GM23338 (cell line): ENCODE results near the gene STX11. TPM values are rescaled to one million over a fixed set of nuclear protein-coding genes. Genes with fewer than 3 reads are reported as not detected.

Experiments used
- ATAC-seq: fragments of 200-7000 bp; cut with Tn5 transposase; 3 replicates; pipeline ENCODE4 v1.9.1; 2020
- DNase-seq: peaks from one replicate; pipeline ENCODE4 v3.0.0-alpha.2; 2015; ENCODE audit warnings: low spot score
- H2AFZ ChIP-seq: fragments of 200-600 bp; sonication (generic); 2 replicates; pipeline ENCODE4 v1.8.0; 2016; ENCODE audit warnings: antibody characterized with exemption, mild to moderate bottlenecking, moderate library complexity
- H3F3A ChIP-seq: fragments of 200-600 bp; sonication (generic); replicated peaks from 2 replicates; pipeline ENCODE4 v1.8.0; 2017; ENCODE audit warnings: antibody characterized with exemption, mixed run types, low read depth
- H3K27ac ChIP-seq: fragments of 200-600 bp; sonication (generic); 2 replicates; pipeline ENCODE4 v1.6.1; 2016; ENCODE audit warnings: low read depth
- H3K27me3 ChIP-seq: fragments of 200-600 bp; sonication (generic); 2 replicates; pipeline ENCODE4 v1.8.0; 2016; ENCODE audit warnings: mild to moderate bottlenecking, mixed run types, moderate library complexity; ENCODE audit not compliant: insufficient read depth
- H3K36me3 ChIP-seq: fragments of 200-600 bp; sonication (generic); 2 replicates; pipeline ENCODE4 v1.8.0; 2016; ENCODE audit warnings: mild to moderate bottlenecking; ENCODE audit not compliant: insufficient read depth
- H3K4me1 ChIP-seq: fragments of 200-600 bp; sonication (generic); 2 replicates; pipeline ENCODE4 v1.8.0; 2016; ENCODE audit warnings: mild to moderate bottlenecking, moderate library complexity; ENCODE audit not compliant: insufficient read depth
- H3K4me2 ChIP-seq: fragments of 200-600 bp; sonication (generic); 2 replicates; pipeline ENCODE4 v1.7.1; 2017; ENCODE audit warnings: mixed run types
- H3K4me3 ChIP-seq: fragments of 200-600 bp; sonication (generic); 2 replicates; pipeline ENCODE4 v1.6.1; 2016; ENCODE audit warnings: mixed run types
- H3K79me2 ChIP-seq: fragments of 200-600 bp; sonication (generic); replicated peaks from 2 replicates; pipeline ENCODE4 v1.8.0; 2017; ENCODE audit warnings: mild to moderate bottlenecking; ENCODE audit not compliant: insufficient read depth
- H3K9me2 ChIP-seq: fragments of 200-600 bp; sonication (generic); 2 replicates; pipeline ENCODE4 v1.8.0; 2017; ENCODE audit not compliant: insufficient read depth
- H4K20me1 ChIP-seq: fragments of 200-600 bp; sonication (generic); replicated peaks from 2 replicates; pipeline ENCODE4 v1.8.0; 2017; ENCODE audit warnings: mild to moderate bottlenecking; ENCODE audit not compliant: insufficient read depth
- H3K27ac Mint-ChIP-seq: 2 replicates; pipeline ENCODE4 v1.8.0; 2020; ENCODE audit warnings: inconsistent platforms, mild to moderate bottlenecking, moderate library complexity, mixed read lengths
- H3K27me3 Mint-ChIP-seq: 3 replicates; pipeline ENCODE4 v1.8.0; 2022; ENCODE audit warnings: low read depth, mild to moderate bottlenecking, moderate library complexity, mixed read lengths, inconsistent platforms; ENCODE audit not compliant: insufficient read depth, poor library complexity
- H3K36me3 Mint-ChIP-seq: 3 replicates; pipeline ENCODE4 v1.8.0; 2021; ENCODE audit warnings: low read depth, mild to moderate bottlenecking, inconsistent platforms, moderate library complexity, mixed read lengths
- H3K4me1 Mint-ChIP-seq: 3 replicates; pipeline ENCODE4 v1.8.0; 2020; ENCODE audit warnings: mild to moderate bottlenecking, inconsistent platforms, mixed read lengths
- H3K4me3 Mint-ChIP-seq: 3 replicates; pipeline ENCODE4 v1.8.0; 2021; ENCODE audit warnings: moderate library complexity, mild to moderate bottlenecking, inconsistent platforms, mixed read lengths
- H3K9me3 Mint-ChIP-seq: 3 replicates; pipeline ENCODE4 v1.8.0; 2020; ENCODE audit warnings: moderate library complexity, mild to moderate bottlenecking, inconsistent platforms, mixed read lengths
- CTCF ChIP-seq, 2 experiments: fragments of 200-600 bp in 1 of 2; sonication (generic) in 1 of 2; conservative IDR thresholded peaks; 2 replicates each; pipeline versions ENCODE4 v1.5.1 to v1.6.1; 2016 to 2017; ENCODE audit warnings: antibody characterized with exemption in 2 of 2, low read depth in 2 of 2, mild to moderate bottlenecking in 2 of 2, moderate library complexity in 1 of 2
- ETS1 ChIP-seq: IDR thresholded peaks from 2 replicates; pipeline ENCODE4 v1.6.1; 2016; ENCODE audit warnings: antibody characterized with exemption
- EZH2 ChIP-seq: fragments of 200-600 bp; sonication (generic); IDR thresholded peaks from one replicate; pipeline ENCODE4 v1.8.0; 2017; ENCODE audit warnings: antibody characterized with exemption, mild to moderate bottlenecking, low read depth; ENCODE audit not compliant: unreplicated experiment
- JUNB ChIP-seq: IDR thresholded peaks from one replicate; pipeline ENCODE4 v1.6.1; 2016; ENCODE audit warnings: antibody characterized with exemption; ENCODE audit not compliant: unreplicated experiment
- NANOG ChIP-seq: IDR thresholded peaks from 2 replicates; pipeline ENCODE4 v1.6.1; 2016; ENCODE audit warnings: antibody characterized with exemption, borderline replicate concordance
- STAT1 ChIP-seq: IDR thresholded peaks from one replicate; pipeline ENCODE4 v1.6.1; 2016; ENCODE audit warnings: antibody characterized with exemption; ENCODE audit not compliant: unreplicated experiment
- ZNF114 ChIP-seq: fragments of 250-450 bp; sonication (Bioruptor Pico); IDR thresholded peaks from 2 replicates; pipeline ENCODE4 v1.5.0; 2020; ENCODE audit warnings: mild to moderate bottlenecking, moderate library complexity
- ZNF331 ChIP-seq: fragments of 250-450 bp; sonication (Bioruptor Pico); IDR thresholded peaks from 2 replicates; pipeline ENCODE4 v1.5.0; 2020; ENCODE audit warnings: low read depth, mild to moderate bottlenecking, moderate library complexity
- polyA plus RNA-seq: library from polyadenylated mRNA; unstranded; fragments of >200 nt; fragmentation: Nextera tagmentation; extraction: Ambion mirVana; gene quantifications from 2 replicates; pipeline ENCODE4 v1.2.1, GENCODE V29; 2016
- total RNA-seq: library from RNA; depleted of rRNA; stranded (reverse); fragments of >200 nt; shearing (Covaris generic); gene quantifications from 2 replicates; pipeline ENCODE4 v1.2.3, GENCODE V29; 2014
- TF ChIP-seq, protein P1 (sequence below): fragments of 250-450 bp; sonication (Bioruptor Pico); IDR thresholded peaks from 2 replicates; pipeline ENCODE4 v1.5.0; 2020; ENCODE audit warnings: mild to moderate bottlenecking, moderate library complexity
- TF ChIP-seq, protein P2 (sequence below): IDR thresholded peaks from one replicate; pipeline ENCODE4 v1.6.1; 2018; ENCODE audit warnings: antibody characterized with exemption; ENCODE audit not compliant: unreplicated experiment

Gene STX11
- total and polyA plus RNA-seq, 2 experiments from 2014 or later = 0.35 to 0.52 TPM

DNA sequence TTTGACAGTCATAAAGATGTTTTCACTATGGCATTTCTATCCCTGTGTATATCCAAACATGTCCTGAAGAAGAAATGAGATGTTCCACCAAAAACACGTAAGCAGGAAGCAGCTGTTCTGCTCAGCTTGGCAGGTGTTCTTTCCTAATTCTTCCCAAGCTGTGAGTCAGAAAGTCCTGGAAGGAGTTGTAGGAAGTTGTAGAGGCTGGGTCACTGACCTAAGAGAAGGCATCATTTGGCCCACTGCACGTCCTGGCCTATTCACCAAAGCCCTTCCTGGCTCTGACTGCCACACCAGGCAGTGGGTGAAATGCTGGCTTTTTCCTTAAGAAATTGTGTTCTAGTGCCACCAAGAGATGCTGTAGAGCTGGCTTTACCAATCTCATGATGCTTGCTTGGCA is 40.3 kb downstream of the STX11 start:
- Mint-ChIP-seq H3K4me1 (peaks cover 4% of the 10 kb centered on the region), H3K9me3 (no peaks in the 10 kb centered on the region), H3K36me3 (no peaks in the 10 kb centered on the region), H3K27me3 (no peaks in the 10 kb centered on the region), H3K4me3 (no peak overlapping the region), H3K27ac (no peak overlapping the region)
- Histone ChIP-seq H3K27me3 (no peaks in the 10 kb centered on the region), H2AFZ (no peak overlapping the region), H3K4me1 (peaks cover 4% of the 10 kb centered on the region; the same call in 1 of the 2 replicates), H3K9me2 (no peaks in the 10 kb centered on the region; the same call in 1 of the 2 replicates), H3K36me3 (no peaks in the 10 kb centered on the region), H3K4me2 (no peak overlapping the region), H3F3A (no peaks in the 10 kb centered on the region), H3K4me3 (no peak overlapping the region), H3K27ac (no peak overlapping the region), H4K20me1 (no peaks in the 10 kb centered on the region), H3K79me2 (no peaks in the 10 kb centered on the region)
- DNase-seq (no peak), ATAC-seq (no peak)
- no peak for TF ChIP-seq JUNB
- TF ChIP-seq ETS1 = no peak
- no peak for TF ChIP-seq STAT1

DNA sequence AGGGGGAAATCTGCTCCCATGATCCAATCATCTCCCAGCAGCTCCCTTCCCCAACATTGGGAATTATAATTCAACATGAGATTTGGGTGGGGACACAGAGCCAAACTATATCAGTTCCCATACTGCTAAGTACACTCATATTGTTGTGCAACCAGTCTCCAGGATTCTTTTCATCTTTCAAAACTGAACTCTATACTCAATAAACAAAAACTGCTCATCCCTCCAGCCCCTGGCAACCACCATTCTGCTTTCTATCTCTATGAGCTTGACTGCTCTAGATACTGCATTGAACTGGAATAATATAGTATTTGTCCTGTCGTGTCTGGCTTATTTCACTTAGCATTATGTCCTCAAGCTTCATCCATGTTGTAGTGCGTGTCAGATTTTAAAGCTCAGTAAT is 42.9 kb downstream of the STX11 start:
- ATAC-seq (no peak), DNase-seq (no peak)
- no peaks in the 10 kb centered on the region for H4K20me1 ChIP-seq
- Mint-ChIP-seq H3K27me3 (no peaks in the 10 kb centered on the region), H3K4me3 (no peak overlapping the region), H3K4me1 (peaks cover 4% of the 10 kb centered on the region), H3K36me3 (no peaks in the 10 kb centered on the region), H3K9me3 (no peaks in the 10 kb centered on the region), H3K27ac (no peak overlapping the region)
- H3K4me1 ChIP-seq = peaks cover 4% of the 10 kb centered on the region; the same call in 1 of the 2 replicates
- H3K27me3 ChIP-seq = no peaks in the 10 kb centered on the region
- H3K4me2 ChIP-seq = no peak overlapping the region
- no peak overlapping the region for H3K4me3 ChIP-seq
- no peaks in the 10 kb centered on the region for H3K79me2 ChIP-seq
- no peaks in the 10 kb centered on the region for H3K36me3 ChIP-seq
- H2AFZ ChIP-seq = peak overlapping the region; percentile 61
- H3F3A ChIP-seq = no peaks in the 10 kb centered on the region
- no peak overlapping the region for H3K27ac ChIP-seq
- H3K9me2 ChIP-seq = no peaks in the 10 kb centered on the region
- TF ChIP-seq NANOG = no peak
- TF ChIP-seq, protein P1, sequence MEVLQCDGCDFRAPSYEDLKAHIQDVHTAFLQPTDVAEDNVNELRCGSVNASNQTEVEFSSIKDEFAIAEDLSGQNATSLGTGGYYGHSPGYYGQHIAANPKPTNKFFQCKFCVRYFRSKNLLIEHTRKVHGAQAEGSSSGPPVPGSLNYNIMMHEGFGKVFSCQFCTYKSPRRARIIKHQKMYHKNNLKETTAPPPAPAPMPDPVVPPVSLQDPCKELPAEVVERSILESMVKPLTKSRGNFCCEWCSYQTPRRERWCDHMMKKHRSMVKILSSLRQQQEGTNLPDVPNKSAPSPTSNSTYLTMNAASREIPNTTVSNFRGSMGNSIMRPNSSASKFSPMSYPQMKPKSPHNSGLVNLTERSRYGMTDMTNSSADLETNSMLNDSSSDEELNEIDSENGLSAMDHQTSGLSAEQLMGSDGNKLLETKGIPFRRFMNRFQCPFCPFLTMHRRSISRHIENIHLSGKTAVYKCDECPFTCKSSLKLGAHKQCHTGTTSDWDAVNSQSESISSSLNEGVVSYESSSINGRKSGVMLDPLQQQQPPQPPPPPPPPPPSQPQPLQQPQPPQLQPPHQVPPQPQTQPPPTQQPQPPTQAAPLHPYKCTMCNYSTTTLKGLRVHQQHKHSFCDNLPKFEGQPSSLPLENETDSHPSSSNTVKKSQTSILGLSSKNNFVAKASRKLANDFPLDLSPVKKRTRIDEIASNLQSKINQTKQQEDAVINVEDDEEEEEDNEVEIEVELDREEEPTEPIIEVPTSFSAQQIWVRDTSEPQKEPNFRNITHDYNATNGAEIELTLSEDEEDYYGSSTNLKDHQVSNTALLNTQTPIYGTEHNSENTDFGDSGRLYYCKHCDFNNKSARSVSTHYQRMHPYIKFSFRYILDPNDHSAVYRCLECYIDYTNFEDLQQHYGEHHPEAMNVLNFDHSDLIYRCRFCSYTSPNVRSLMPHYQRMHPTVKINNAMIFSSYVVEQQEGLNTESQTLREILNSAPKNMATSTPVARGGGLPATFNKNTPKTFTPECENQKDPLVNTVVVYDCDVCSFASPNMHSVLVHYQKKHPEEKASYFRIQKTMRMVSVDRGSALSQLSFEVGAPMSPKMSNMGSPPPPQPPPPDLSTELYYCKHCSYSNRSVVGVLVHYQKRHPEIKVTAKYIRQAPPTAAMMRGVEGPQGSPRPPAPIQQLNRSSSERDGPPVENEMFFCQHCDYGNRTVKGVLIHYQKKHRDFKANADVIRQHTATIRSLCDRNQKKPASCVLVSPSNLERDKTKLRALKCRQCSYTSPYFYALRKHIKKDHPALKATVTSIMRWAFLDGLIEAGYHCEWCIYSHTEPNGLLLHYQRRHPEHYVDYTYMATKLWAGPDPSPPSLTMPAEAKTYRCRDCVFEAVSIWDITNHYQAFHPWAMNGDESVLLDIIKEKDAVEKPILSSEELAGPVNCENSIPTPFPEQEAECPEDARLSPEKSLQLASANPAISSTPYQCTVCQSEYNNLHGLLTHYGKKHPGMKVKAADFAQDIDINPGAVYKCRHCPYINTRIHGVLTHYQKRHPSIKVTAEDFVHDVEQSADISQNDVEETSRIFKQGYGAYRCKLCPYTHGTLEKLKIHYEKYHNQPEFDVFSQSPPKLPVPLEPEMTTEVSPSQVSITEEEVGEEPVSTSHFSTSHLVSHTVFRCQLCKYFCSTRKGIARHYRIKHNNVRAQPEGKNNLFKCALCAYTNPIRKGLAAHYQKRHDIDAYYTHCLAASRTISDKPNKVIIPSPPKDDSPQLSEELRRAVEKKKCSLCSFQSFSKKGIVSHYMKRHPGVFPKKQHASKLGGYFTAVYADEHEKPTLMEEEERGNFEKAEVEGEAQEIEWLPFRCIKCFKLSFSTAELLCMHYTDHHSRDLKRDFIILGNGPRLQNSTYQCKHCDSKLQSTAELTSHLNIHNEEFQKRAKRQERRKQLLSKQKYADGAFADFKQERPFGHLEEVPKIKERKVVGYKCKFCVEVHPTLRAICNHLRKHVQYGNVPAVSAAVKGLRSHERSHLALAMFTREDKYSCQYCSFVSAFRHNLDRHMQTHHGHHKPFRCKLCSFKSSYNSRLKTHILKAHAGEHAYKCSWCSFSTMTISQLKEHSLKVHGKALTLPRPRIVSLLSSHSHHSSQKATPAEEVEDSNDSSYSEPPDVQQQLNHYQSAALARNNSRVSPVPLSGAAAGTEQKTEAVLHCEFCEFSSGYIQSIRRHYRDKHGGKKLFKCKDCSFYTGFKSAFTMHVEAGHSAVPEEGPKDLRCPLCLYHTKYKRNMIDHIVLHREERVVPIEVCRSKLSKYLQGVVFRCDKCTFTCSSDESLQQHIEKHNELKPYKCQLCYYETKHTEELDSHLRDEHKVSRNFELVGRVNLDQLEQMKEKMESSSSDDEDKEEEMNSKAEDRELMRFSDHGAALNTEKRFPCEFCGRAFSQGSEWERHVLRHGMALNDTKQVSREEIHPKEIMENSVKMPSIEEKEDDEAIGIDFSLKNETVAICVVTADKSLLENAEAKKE (CRISPR knock-in tag) = no peak
- no peak for TF ChIP-seq CTCF (conservative IDR thresholded peaks at IDR 0.05; ENCODE audit: low read depth in 2 of 2)
- no peak for TF ChIP-seq EZH2
- TF ChIP-seq ZNF331 (CRISPR knock-in tag) = no peak
- TF ChIP-seq, protein P2, sequence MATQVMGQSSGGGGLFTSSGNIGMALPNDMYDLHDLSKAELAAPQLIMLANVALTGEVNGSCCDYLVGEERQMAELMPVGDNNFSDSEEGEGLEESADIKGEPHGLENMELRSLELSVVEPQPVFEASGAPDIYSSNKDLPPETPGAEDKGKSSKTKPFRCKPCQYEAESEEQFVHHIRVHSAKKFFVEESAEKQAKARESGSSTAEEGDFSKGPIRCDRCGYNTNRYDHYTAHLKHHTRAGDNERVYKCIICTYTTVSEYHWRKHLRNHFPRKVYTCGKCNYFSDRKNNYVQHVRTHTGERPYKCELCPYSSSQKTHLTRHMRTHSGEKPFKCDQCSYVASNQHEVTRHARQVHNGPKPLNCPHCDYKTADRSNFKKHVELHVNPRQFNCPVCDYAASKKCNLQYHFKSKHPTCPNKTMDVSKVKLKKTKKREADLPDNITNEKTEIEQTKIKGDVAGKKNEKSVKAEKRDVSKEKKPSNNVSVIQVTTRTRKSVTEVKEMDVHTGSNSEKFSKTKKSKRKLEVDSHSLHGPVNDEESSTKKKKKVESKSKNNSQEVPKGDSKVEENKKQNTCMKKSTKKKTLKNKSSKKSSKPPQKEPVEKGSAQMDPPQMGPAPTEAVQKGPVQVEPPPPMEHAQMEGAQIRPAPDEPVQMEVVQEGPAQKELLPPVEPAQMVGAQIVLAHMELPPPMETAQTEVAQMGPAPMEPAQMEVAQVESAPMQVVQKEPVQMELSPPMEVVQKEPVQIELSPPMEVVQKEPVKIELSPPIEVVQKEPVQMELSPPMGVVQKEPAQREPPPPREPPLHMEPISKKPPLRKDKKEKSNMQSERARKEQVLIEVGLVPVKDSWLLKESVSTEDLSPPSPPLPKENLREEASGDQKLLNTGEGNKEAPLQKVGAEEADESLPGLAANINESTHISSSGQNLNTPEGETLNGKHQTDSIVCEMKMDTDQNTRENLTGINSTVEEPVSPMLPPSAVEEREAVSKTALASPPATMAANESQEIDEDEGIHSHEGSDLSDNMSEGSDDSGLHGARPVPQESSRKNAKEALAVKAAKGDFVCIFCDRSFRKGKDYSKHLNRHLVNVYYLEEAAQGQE = no peak
- TF ChIP-seq ZNF114 (CRISPR knock-in tag) = no peak
